ENCODE results near the gene ADAMTS8. TPM values are rescaled to one million over a fixed set of nuclear protein-coding genes. Genes with fewer than 3 reads are reported as not detected.

Gene ADAMTS8
- total RNA-seq: not detected
- not detected for total RNA-seq (2013)

- Histone ChIP-seq H3K27ac (ENCODE audit: low read length) (no peak within 1 kb of the TSS), H3K9me3 (ENCODE audit: control insufficient read depth, insufficient read depth, low read length) (no peaks in the 10 kb centered on the region), H3K4me1 (ENCODE audit: control insufficient read depth, insufficient read depth, low read length) (peaks cover 13% of the 10 kb centered on the region), H3K36me3 (ENCODE audit: control insufficient read depth, insufficient read depth, low read length) (no peaks in the 10 kb centered on the region), H3K27me3 (ENCODE audit: control insufficient read depth, insufficient read depth, low read length) (peaks cover 35% of the 10 kb centered on the region), H3K4me3 (ENCODE audit: low read length) (no peak within 1 kb of the TSS)
- peaks cover 0 to 21% of the 10 kb centered on the region in 2 donors for H3K4me1 Mint-ChIP-seq
- intact Hi-C loops (cut with micrococcal nuclease): no loop called here
- no peak for DNase-seq
- no peak within 1 kb of the TSS for H3K27ac Mint-ChIP-seq
- no peaks in the 10 kb centered on the region for H3K9me3 Mint-ChIP-seq
- H3K36me3 Mint-ChIP-seq: no peaks in the 10 kb centered on the region
- no peak for TF ChIP-seq CTCF (IDR thresholded peaks at IDR 0.05)
- H3K4me3 Mint-ChIP-seq: peak within 1 kb of the TSS; percentile 83
- peak in 2 of 3 donors; percentile 33 to 45 for ATAC-seq
- peaks cover 47 to 48% of the 10 kb centered on the region in 2 donors for H3K27me3 Mint-ChIP-seq (ENCODE audit: low read depth in 2 of 2)
- 5% methylated on average over 61 of the region's 64 CpGs for WGBS (ENCODE audit: insufficient coverage)
Measured at GRCh38 chr11:130428316-130429119, at the start of gene ADAMTS8. ADAMTS8 (minus strand) TSS chr11:130428609; CDS start chr11:130428286, 323 bp downstream.

GRCh38 chr11:130477586-130478203, 49.3 kb upstream of the ADAMTS8 start:
- H3K9me3 ChIP-seq (ENCODE audit: control insufficient read depth, insufficient read depth, low read length): no peaks in the 10 kb centered on the region
- H3K27me3 ChIP-seq (ENCODE audit: control insufficient read depth, insufficient read depth, low read length): no peaks in the 10 kb centered on the region
- H3K27ac Mint-ChIP-seq: no peak overlapping the region
- DNase-seq: no peak
- H3K27ac ChIP-seq (ENCODE audit: low read length): no peak overlapping the region
- WGBS (ENCODE audit: insufficient coverage): 88% methylated on average over 6 of the region's 6 CpGs
- intact Hi-C loops (cut with micrococcal nuclease): no loop called here
- TF ChIP-seq CTCF (IDR thresholded peaks at IDR 0.05): no peak
- no peaks in the 10 kb centered on the region for H3K4me1 Mint-ChIP-seq
- no peaks in the 10 kb centered on the region for H3K4me1 ChIP-seq (ENCODE audit: control insufficient read depth, insufficient read depth, low read length)
- no peak for ATAC-seq
- H3K4me3 ChIP-seq (ENCODE audit: low read length): no peak overlapping the region
- H3K9me3 Mint-ChIP-seq: no peaks in the 10 kb centered on the region
- no peaks in the 10 kb centered on the region for H3K36me3 Mint-ChIP-seq
- no peak overlapping the region for H3K4me3 Mint-ChIP-seq
- H3K27me3 Mint-ChIP-seq (ENCODE audit: low read depth in 2 of 2): peaks cover 3 to 14% of the 10 kb centered on the region in 2 donors
- no peaks in the 10 kb centered on the region for H3K36me3 ChIP-seq (ENCODE audit: control insufficient read depth, insufficient read depth, low read length)

GRCh38 chr11:130476922-130477491, 48.6 kb upstream of the ADAMTS8 start:
- TF ChIP-seq CTCF (IDR thresholded peaks at IDR 0.05): no peak
- H3K27ac ChIP-seq (ENCODE audit: low read length): no peak overlapping the region
- H3K4me1 ChIP-seq (ENCODE audit: control insufficient read depth, insufficient read depth, low read length): no peaks in the 10 kb centered on the region
- Mint-ChIP-seq H3K9me3 (no peaks in the 10 kb centered on the region), H3K27ac (no peak overlapping the region), H3K4me3 (no peak overlapping the region), H3K27me3 (ENCODE audit: low read depth in 2 of 2) (peaks cover 3 to 10% of the 10 kb centered on the region in 2 donors), H3K4me1 (no peaks in the 10 kb centered on the region), H3K36me3 (no peaks in the 10 kb centered on the region)
- H3K36me3 ChIP-seq (ENCODE audit: control insufficient read depth, insufficient read depth, low read length): no peaks in the 10 kb centered on the region
- intact Hi-C loops (cut with micrococcal nuclease): no loop called here
- ATAC-seq: no peak
- H3K27me3 ChIP-seq (ENCODE audit: control insufficient read depth, insufficient read depth, low read length): no peaks in the 10 kb centered on the region
- WGBS (ENCODE audit: insufficient coverage): 82% methylated on average over 16 of the region's 16 CpGs
- no peaks in the 10 kb centered on the region for H3K9me3 ChIP-seq (ENCODE audit: control insufficient read depth, insufficient read depth, low read length)
- DNase-seq: no peak
- no peak overlapping the region for H3K4me3 ChIP-seq (ENCODE audit: low read length)

Measured in natural killer cell (primary cell).